GM21717 (cell line): ENCODE data around the gene GPC4.
"Not testable (repeated sequence)": the region's sequence is repeated elsewhere in the genome, so short reads cannot be mapped to it uniquely, and the experiment has no call there.

Source experiments
- ATAC-seq: cut with Tn5 transposase; IDR thresholded peaks from one replicate; pipeline ENCODE4 v1.9.1; 2021; ENCODE audit warnings: mild to moderate bottlenecking, moderate library complexity; ENCODE audit not compliant: unreplicated experiment

The GPC4 gene

GRCh38 chrX:133370696-133371275 is 44.5 kb downstream of the GPC4 start:
- ATAC-seq, result no peak

GRCh38 chrX:133369065-133369464 is 46.2 kb downstream of the GPC4 start:
- ATAC-seq, result no peak

DNA sequence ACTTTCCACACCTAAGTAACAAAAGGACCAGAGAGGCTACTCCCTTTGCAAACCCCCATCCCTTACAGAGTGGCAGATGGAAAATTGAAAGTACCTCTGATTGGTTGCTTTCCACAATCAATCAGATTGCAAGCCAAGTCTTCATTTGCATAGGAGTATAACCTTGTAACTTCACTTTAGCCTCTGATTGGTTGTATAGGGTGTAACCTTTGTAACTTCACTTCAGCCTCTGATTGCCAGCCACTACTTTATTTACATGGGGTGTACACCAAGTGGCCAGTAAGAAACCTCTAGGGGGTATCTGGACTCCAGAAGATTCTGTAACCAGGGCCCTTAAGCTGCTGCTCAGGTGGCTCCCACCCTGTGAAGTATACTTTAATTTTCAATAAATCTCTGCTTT is 48.6 kb downstream of the GPC4 start:
- no peak for ATAC-seq

- no peak for ATAC-seq
These were observed 49.2 kb downstream of the GPC4 start for GRCh38 chrX:133365871-133366611.

DNA sequence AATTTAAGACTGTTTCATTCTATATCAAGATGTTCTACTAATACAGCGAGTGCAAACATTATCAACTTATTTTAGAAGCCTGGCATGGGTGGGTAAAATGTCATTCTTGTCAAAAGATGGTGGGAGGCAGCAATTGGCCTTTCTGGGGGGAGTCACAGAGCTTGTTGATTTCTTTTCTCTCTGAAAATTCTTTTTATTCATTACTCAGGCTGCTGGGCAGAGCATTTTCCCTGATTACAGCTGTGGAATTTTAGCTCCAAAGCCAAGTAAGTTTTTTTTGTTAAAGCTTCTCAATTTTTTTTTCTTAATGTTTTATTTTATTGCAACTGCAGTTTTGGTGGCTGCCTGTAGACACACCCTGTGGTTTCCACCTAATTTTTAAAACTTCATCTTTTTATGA is 50.4 kb downstream of the GPC4 start:
- no peak for ATAC-seq

GRCh38 chrX:133364196-133364595 is 51.1 kb downstream of the GPC4 start:
- ATAC-seq, result no peak

DNA sequence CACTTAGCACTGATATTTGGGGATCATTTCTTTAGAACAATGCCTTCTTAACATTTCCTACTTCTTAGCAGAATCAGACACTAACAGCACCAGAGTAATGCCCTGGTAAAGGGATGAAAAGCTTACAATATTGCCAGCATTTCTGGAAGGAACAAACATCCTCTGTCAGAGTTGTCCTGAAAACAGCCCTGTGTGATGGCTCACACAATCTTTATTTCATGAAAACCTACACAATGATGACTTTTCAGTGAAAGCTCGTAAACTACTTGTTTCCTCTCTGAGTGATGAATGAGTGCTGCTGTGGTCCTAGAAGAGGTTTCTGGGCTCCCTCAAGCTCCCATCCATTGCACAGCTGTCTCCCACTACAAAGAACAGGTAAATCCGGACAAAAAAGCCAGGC is 52.8 kb downstream of the GPC4 start:
- ATAC-seq, result no peak

DNA sequence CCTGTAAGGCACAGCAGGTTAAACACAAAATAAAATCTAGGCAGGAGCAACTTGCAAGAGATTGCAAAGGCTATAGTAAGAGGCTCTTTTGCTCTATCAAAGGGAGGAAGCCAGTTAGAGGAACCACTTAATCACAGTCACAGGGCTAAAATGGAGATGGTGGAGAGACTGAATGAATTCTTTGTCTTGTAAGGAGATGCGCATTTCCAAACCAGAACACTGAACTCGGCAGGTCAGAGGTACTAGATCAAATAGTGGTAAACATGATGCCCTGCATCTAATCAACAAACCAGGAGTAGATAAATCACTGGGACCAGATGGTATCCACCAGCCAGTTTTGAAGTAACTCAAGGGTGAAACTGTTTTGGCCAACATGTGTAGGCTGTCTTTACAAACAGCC is 55.8 kb downstream of the GPC4 start:
- no peak for ATAC-seq

- ATAC-seq, result no peak
These were observed 62.1 kb downstream of the GPC4 start for GRCh38 chrX:133353233-133353632.

DNA sequence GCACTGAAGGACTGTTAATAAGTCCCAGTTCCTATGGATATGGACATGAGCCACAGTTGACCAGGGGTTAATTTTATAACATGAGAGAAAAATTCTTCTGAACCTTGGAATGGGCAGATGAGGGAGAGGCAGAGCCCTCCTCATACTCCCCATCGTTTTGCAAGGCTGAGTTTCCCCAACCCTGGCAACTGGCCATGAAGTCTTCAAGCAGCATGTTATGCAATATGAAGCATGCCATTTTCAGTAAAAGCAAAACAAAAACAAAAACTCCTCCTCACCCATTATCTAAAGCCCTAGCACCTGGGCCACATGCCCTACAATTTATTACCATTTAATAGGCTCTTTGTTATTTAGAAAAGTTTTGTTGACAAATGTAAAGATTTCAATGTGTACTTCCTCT is 64.5 kb downstream of the GPC4 start:
- ATAC-seq, result no peak

GRCh38 chrX:133346026-133346425 is 69.3 kb downstream of the GPC4 start:
- no peak for ATAC-seq

DNA sequence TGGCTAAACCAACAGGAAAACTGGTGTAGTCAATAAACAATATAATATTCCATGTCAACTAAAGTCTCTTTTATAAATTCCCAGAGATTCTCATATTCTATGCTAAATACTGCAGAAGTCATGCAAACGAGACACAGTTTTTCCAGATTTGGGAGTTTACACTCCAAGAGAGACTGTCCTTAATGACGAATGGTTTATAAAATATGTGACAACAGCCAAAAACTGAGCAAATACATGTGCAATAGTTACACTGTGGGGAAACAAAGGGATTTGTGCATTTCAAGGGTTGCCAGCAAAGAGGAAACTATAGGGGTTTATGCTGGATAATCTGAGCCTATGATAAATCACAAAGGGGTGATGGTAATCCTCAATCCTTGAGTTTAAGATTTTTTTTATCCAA is 75.7 kb downstream of the GPC4 start:
- no peak for ATAC-seq

GRCh38 chrX:133337250-133337649 is 78.0 kb downstream of the GPC4 start:
- ATAC-seq, result no peak

DNA sequence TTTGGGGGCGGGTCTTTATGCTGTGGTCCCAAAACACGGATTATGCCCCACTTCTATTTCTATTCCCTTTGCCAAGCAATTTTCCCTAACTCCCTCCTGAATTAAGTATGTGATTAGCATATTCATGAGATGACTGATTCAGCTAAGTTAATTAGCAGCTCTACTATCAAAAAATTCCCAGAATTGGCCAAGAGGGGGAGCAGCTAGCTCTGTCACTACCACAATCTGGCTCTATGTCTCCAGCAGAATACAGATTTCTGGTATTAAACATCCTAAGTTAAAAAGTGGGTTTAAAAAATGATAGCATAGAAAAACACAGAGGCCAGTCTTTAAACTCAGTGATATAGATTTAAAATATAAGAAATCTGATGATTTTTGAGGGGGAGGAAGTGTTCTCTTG is 80.3 kb downstream of the GPC4 start:
- ATAC-seq, result no peak

DNA sequence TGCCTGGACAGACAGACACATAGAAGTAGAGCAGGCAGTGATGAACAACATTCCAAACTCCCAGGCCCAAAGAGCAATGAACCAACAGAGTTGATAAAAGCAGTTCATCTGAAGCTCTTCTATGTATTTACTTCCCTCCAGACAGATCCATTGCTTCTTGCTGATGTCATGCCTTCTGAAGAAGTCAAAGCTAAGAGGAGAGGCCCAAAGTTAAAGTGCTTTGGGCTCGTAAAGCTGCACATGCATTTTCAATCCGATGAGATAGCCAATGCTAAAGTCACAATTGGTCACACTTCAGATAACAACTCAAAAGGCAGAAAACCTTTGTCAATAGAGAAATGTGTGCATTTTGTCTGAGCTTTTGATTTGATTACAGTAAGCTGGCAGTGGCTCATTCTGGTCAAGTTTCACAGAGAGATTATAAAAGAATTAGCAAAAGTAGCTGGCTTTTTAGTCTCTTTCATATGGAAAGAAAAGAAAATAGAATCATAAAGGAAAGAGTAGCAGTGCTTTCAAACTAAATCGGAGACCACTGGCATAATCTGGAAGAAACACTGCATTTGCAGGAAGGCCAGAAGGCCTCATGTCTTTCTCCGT is 82.0 kb downstream of the GPC4 start:
- ATAC-seq, result no peak

GRCh38 chrX:133332737-133333136 is 82.6 kb downstream of the GPC4 start:
- no peak for ATAC-seq

GRCh38 chrX:133330956-133331355 is 84.3 kb downstream of the GPC4 start:
- no peak for ATAC-seq

DNA sequence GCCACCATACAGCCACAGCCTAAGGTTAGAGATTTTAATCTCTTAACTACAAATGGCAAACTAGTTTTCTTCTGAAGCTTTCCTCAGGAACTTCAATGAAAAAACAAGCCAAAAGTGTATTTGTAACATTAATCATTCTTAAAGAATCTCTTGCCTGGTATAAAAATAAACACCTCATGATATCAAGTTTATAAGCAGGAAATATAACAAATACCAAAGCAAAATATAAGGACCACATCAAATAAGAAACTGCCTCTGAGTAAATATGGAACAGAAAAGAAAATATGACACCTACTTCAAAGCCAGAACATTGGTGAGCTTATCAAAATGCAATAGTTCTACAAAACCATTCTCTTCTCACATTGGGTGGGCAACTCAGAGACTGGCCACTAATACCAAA is 89.9 kb downstream of the GPC4 start:
- ATAC-seq, result no peak

GRCh38 chrX:133323431-133323830 is 91.9 kb downstream of the GPC4 start:
- peak; percentile 82 for ATAC-seq

- ATAC-seq, result not testable (repeated sequence)
These were observed 93.0 kb downstream of the GPC4 start for GRCh38 chrX:133322269-133322668.

DNA sequence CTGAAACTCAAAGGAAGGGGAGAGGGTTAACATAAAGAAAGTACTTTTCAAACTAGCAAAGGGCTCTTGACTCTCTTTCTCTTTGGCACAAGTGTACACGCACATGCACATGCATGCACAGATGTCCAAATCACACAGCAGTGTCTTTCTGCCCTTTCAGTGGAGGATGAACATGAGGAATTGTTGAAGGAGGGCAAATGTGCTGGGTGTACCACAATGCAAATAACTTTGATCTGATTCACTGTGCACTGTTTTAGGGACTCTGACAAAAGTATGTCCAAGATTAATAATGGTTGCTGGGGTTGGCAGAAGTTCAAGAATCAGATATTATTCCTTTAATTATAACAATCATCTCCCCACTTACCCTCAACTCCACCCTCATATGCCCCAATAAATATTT is 93.8 kb downstream of the GPC4 start:
- ATAC-seq, result no peak

- ATAC-seq, result no peak
These were observed 101.0 kb downstream of the GPC4 start for GRCh38 chrX:133314281-133314680.
